Measurements from ENCODE around the gene OR2T11.

OR2T11 gene

DNA sequence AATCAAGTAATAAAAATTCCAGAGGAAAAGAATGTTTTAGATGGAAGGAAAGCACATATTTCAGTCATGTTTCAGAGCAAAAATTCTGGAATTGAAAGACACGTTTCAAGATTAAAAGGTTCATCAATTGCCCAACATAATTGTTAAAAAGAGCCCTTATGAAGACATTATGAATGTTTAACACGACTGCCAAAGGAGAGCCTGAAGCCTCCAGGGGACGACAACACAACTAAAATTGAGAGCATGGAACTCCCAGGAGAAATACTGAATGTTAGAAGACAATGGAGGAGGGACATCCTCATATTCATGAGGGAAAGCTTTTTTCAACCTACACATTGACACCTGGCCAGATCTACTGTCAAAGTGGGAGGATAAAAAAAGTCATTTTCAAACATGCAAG, 16.0 kb downstream of the OR2T11 start:
- DNase-seq: no peak
- no peak overlapping the region for H2BK12ac ChIP-seq (ENCODE audit: low read length in 2 of 2)
- H4K8ac ChIP-seq (ENCODE audit: low read length): no peak overlapping the region
- H3K9ac ChIP-seq (ENCODE audit: low read length): no peak overlapping the region
- no peak overlapping the region for H4K91ac ChIP-seq (ENCODE audit: low read length)
- H2BK120ac ChIP-seq (ENCODE audit: low read depth, low read length): no peak overlapping the region
- no peaks in the 10 kb centered on the region for H3K4me1 ChIP-seq (ENCODE audit: control insufficient read depth, insufficient read depth, low read depth, low read length)
- no peaks in the 10 kb centered on the region for H3K79me1 ChIP-seq (replicated peaks; ENCODE audit: low read length, poor library complexity, severe bottlenecking)
- H3K18ac ChIP-seq (ENCODE audit: low read depth in 1 of 2, low read length in 2 of 2): no peak overlapping the region
- H2AFZ ChIP-seq (ENCODE audit: low read depth, low read length): no peak overlapping the region
- 26% methylated on average over 3 of the region's 3 CpGs for WGBS
- no peak overlapping the region for H3K23ac ChIP-seq (ENCODE audit: low read length in 2 of 2)
- H3K14ac ChIP-seq (ENCODE audit: low read length in 2 of 2): no peak overlapping the region
- H2AK5ac ChIP-seq (ENCODE audit: low read length, severe bottlenecking): no peak overlapping the region
- no peak overlapping the region for H3K4me3 ChIP-seq (ENCODE audit: insufficient read depth in 1 of 2, low read depth in 1 of 2, low read length in 2 of 2)
- H2BK15ac ChIP-seq (ENCODE audit: low read depth, poor library complexity, severe bottlenecking): no peak overlapping the region
- no peaks in the 10 kb centered on the region for H3K9me3 ChIP-seq (ENCODE audit: control insufficient read depth, low read length)
- no peak overlapping the region for H3K4ac ChIP-seq (ENCODE audit: low read depth in 1 of 2, low read length in 2 of 2)
- H2BK5ac ChIP-seq (ENCODE audit: low read depth, low read length, poor library complexity, severe bottlenecking): no peak overlapping the region
- H3K36me3 ChIP-seq (ENCODE audit: control insufficient read depth in 1 of 2, insufficient read depth in 2 of 2, low read depth in 1 of 2, low read length in 2 of 2): no peaks in the 10 kb centered on the region
- H3K27me3 ChIP-seq (ENCODE audit: control insufficient read depth in 1 of 2, insufficient read depth in 1 of 2, low read length in 2 of 2): no peaks in the 10 kb centered on the region
- no peak overlapping the region for H3K27ac ChIP-seq (ENCODE audit: low read length, poor library complexity, severe bottlenecking)
- H3K4me2 ChIP-seq (ENCODE audit: low read length, poor library complexity, severe bottlenecking): no peak overlapping the region

GRCh38 chr1:248618119-248618518, 16.8 kb downstream of the OR2T11 start:
- no peaks in the 10 kb centered on the region for H3K79me1 ChIP-seq (replicated peaks; ENCODE audit: low read length, poor library complexity, severe bottlenecking)
- H3K4me3 ChIP-seq (ENCODE audit: insufficient read depth in 1 of 2, low read depth in 1 of 2, low read length in 2 of 2): no peak overlapping the region
- H3K27ac ChIP-seq (ENCODE audit: low read length, poor library complexity, severe bottlenecking): no peak overlapping the region
- no peak for DNase-seq
- H4K8ac ChIP-seq (ENCODE audit: low read length): no peak overlapping the region
- no peak overlapping the region for H3K4me2 ChIP-seq (ENCODE audit: low read length, poor library complexity, severe bottlenecking)
- no peak overlapping the region for H2BK5ac ChIP-seq (ENCODE audit: low read depth, low read length, poor library complexity, severe bottlenecking)
- no peak overlapping the region for H2BK120ac ChIP-seq (ENCODE audit: low read depth, low read length)
- WGBS: 72% methylated on average over 7 of the region's 7 CpGs
- no peak overlapping the region for H3K4ac ChIP-seq (ENCODE audit: low read depth in 1 of 2, low read length in 2 of 2)
- no peaks in the 10 kb centered on the region for H3K4me1 ChIP-seq (ENCODE audit: control insufficient read depth, insufficient read depth, low read depth, low read length)
- no peaks in the 10 kb centered on the region for H3K36me3 ChIP-seq (ENCODE audit: control insufficient read depth in 1 of 2, insufficient read depth in 2 of 2, low read depth in 1 of 2, low read length in 2 of 2)
- H3K27me3 ChIP-seq (ENCODE audit: control insufficient read depth in 1 of 2, insufficient read depth in 1 of 2, low read length in 2 of 2): no peaks in the 10 kb centered on the region
- no peak overlapping the region for H4K91ac ChIP-seq (ENCODE audit: low read length)
- no peak overlapping the region for H2BK12ac ChIP-seq (ENCODE audit: low read length in 2 of 2)
- no peaks in the 10 kb centered on the region for H3K9me3 ChIP-seq (ENCODE audit: control insufficient read depth, low read length)
- H2BK15ac ChIP-seq (ENCODE audit: low read depth, poor library complexity, severe bottlenecking): no peak overlapping the region
- no peak overlapping the region for H3K14ac ChIP-seq (ENCODE audit: low read length in 2 of 2)
- H3K18ac ChIP-seq (ENCODE audit: low read depth in 1 of 2, low read length in 2 of 2): no peak overlapping the region
- H3K9ac ChIP-seq (ENCODE audit: low read length): no peak overlapping the region
- H2AK5ac ChIP-seq (ENCODE audit: low read length, severe bottlenecking): no peak overlapping the region
- no peak overlapping the region for H2AFZ ChIP-seq (ENCODE audit: low read depth, low read length)
- H3K23ac ChIP-seq (ENCODE audit: low read length in 2 of 2): no peak overlapping the region

DNA sequence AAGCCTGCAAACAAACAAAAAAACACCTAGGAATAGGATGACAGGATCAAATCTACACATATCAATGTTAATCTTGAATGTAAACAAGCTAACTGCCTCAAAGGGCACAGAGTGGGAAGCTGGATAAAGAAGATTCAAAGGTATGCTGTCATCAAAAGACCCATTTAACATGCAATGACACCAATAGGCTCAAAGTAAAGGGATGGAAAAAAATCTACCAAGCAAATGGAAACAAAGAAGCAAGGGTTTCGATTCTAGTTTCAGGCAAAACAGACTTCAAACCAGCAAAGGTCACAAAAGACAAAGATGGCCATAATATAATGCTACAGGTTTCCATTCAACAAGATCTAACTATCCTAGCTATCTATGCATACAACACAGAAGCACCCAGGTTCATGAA, 21.1 kb downstream of the OR2T11 start:
- Histone ChIP-seq H3K9me3 (ENCODE audit: control insufficient read depth, low read length) (no peaks in the 10 kb centered on the region), H3K4ac (ENCODE audit: low read depth in 1 of 2, low read length in 2 of 2) (no peak overlapping the region), H3K27me3 (ENCODE audit: control insufficient read depth in 1 of 2, insufficient read depth in 1 of 2, low read length in 2 of 2) (no peaks in the 10 kb centered on the region)

DNA sequence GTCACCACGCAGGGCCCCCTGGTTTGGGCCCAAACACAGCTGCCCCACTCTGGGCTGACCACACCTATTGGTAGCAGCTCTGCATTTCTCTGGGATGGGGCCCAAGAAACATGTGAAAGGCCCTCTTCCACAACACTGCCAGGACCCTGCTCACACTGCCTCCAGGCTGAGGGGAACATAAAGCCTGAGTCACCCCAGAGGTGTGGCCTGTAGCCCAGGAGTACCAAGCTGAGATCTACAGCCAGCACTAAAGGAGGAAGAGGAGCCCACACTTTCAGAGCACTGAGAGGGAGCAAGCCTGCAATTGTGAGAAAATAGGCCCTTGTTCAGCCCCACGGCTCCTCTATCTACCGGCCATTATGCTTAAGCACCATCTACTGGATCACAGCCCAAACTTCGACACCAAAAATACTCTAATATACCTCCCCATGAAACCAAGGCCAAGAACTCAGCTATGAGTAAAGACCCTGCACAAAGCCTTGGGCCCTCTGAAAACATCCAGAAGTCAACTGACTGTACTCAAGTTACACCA, 22.9 kb downstream of the OR2T11 start:
- Histone ChIP-seq H3K27ac (ENCODE audit: low read length, poor library complexity, severe bottlenecking) (no peak overlapping the region), H3K9ac (ENCODE audit: low read length) (no peak overlapping the region), H3K9me3 (ENCODE audit: control insufficient read depth, low read length) (no peaks in the 10 kb centered on the region), H2BK12ac (ENCODE audit: low read length in 2 of 2) (no peak overlapping the region), H3K18ac (ENCODE audit: low read depth in 1 of 2, low read length in 2 of 2) (no peak overlapping the region), H3K79me1 (replicated peaks; ENCODE audit: low read length, poor library complexity, severe bottlenecking) (no peaks in the 10 kb centered on the region), H3K23ac (ENCODE audit: low read length in 2 of 2) (no peak overlapping the region), H2BK15ac (ENCODE audit: low read depth, poor library complexity, severe bottlenecking) (no peak overlapping the region), H2AK5ac (ENCODE audit: low read length, severe bottlenecking) (no peak overlapping the region), H4K91ac (ENCODE audit: low read length) (no peak overlapping the region), H3K4ac (ENCODE audit: low read depth in 1 of 2, low read length in 2 of 2) (no peak overlapping the region), H4K8ac (ENCODE audit: low read length) (no peak overlapping the region), H2AFZ (ENCODE audit: low read depth, low read length) (no peak overlapping the region), H2BK5ac (ENCODE audit: low read depth, low read length, poor library complexity, severe bottlenecking) (no peak overlapping the region), H3K14ac (ENCODE audit: low read length in 2 of 2) (no peak overlapping the region), H2BK120ac (ENCODE audit: low read depth, low read length) (no peak overlapping the region), H3K36me3 (ENCODE audit: control insufficient read depth in 1 of 2, insufficient read depth in 2 of 2, low read depth in 1 of 2, low read length in 2 of 2) (no peaks in the 10 kb centered on the region), H3K27me3 (ENCODE audit: control insufficient read depth in 1 of 2, insufficient read depth in 1 of 2, low read length in 2 of 2) (no peaks in the 10 kb centered on the region), H3K4me1 (ENCODE audit: control insufficient read depth, insufficient read depth, low read depth, low read length) (no peaks in the 10 kb centered on the region), H3K4me2 (ENCODE audit: low read length, poor library complexity, severe bottlenecking) (no peak overlapping the region), H3K4me3 (ENCODE audit: insufficient read depth in 1 of 2, low read depth in 1 of 2, low read length in 2 of 2) (no peak overlapping the region)
- WGBS: 73% methylated on average over 4 of the region's 4 CpGs
- no peak for DNase-seq

More for the DNA sequence above, 21.1 kb downstream of the OR2T11 start:
- H3K27ac ChIP-seq (ENCODE audit: low read length, poor library complexity, severe bottlenecking): no peak overlapping the region
- H2BK15ac ChIP-seq (ENCODE audit: low read depth, poor library complexity, severe bottlenecking): no peak overlapping the region
- H4K91ac ChIP-seq (ENCODE audit: low read length): no peak overlapping the region
- WGBS: 24% methylated on average over 1 of the region's 1 CpG
- no peak overlapping the region for H3K4me2 ChIP-seq (ENCODE audit: low read length, poor library complexity, severe bottlenecking)
- no peak overlapping the region for H3K14ac ChIP-seq (ENCODE audit: low read length in 2 of 2)
- DNase-seq: no peak
- no peaks in the 10 kb centered on the region for H3K4me1 ChIP-seq (ENCODE audit: control insufficient read depth, insufficient read depth, low read depth, low read length)
- H3K18ac ChIP-seq (ENCODE audit: low read depth in 1 of 2, low read length in 2 of 2): no peak overlapping the region
- no peaks in the 10 kb centered on the region for H3K79me1 ChIP-seq (replicated peaks; ENCODE audit: low read length, poor library complexity, severe bottlenecking)
- H2BK120ac ChIP-seq (ENCODE audit: low read depth, low read length): no peak overlapping the region
- H3K4me3 ChIP-seq (ENCODE audit: insufficient read depth in 1 of 2, low read depth in 1 of 2, low read length in 2 of 2): no peak overlapping the region
- no peak overlapping the region for H3K9ac ChIP-seq (ENCODE audit: low read length)
- H2BK12ac ChIP-seq (ENCODE audit: low read length in 2 of 2): no peak overlapping the region
- no peak overlapping the region for H2BK5ac ChIP-seq (ENCODE audit: low read depth, low read length, poor library complexity, severe bottlenecking)
- no peak overlapping the region for H2AK5ac ChIP-seq (ENCODE audit: low read length, severe bottlenecking)
- H4K8ac ChIP-seq (ENCODE audit: low read length): no peak overlapping the region
- no peak overlapping the region for H3K23ac ChIP-seq (ENCODE audit: low read length in 2 of 2)
- H3K36me3 ChIP-seq (ENCODE audit: control insufficient read depth in 1 of 2, insufficient read depth in 2 of 2, low read depth in 1 of 2, low read length in 2 of 2): no peaks in the 10 kb centered on the region
- no peak overlapping the region for H2AFZ ChIP-seq (ENCODE audit: low read depth, low read length)

All from mesenchymal stem cell (in vitro differentiated cells and primary cell).